Measurements from ENCODE around the gene SLX9.

DNA sequence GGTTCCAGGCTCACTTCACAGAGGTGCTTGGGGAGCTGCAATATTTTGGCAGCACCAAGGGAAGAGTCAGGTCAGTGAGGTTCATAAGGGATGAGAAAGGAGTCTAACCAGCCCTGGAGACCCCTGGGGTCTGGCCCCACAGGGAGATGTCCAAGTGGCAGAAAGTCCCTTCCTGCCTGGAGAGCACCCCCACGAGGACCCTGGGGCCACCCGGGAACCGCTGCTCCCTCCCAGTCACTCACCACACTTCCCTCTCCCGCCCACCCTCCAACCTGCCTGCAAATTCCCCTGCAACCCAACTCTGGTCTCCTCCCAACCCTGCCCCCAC is 12.6 kb upstream of the SLX9 start:
- TF ChIP-seq CTCF (IDR thresholded peaks at IDR 0.05; ENCODE audit: insufficient read depth, low read length) (no peak), GABPA (IDR thresholded peaks at IDR 0.05; ENCODE audit: low read depth) (no peak), POLR2AphosphoS5 (IDR thresholded peaks at IDR 0.05; ENCODE audit: low read depth) (no peak), SPI1 (IDR thresholded peaks at IDR 0.05; ENCODE audit: borderline replicate concordance, low read depth) (no peak)
- TF ChIP-seq, protein P1, sequence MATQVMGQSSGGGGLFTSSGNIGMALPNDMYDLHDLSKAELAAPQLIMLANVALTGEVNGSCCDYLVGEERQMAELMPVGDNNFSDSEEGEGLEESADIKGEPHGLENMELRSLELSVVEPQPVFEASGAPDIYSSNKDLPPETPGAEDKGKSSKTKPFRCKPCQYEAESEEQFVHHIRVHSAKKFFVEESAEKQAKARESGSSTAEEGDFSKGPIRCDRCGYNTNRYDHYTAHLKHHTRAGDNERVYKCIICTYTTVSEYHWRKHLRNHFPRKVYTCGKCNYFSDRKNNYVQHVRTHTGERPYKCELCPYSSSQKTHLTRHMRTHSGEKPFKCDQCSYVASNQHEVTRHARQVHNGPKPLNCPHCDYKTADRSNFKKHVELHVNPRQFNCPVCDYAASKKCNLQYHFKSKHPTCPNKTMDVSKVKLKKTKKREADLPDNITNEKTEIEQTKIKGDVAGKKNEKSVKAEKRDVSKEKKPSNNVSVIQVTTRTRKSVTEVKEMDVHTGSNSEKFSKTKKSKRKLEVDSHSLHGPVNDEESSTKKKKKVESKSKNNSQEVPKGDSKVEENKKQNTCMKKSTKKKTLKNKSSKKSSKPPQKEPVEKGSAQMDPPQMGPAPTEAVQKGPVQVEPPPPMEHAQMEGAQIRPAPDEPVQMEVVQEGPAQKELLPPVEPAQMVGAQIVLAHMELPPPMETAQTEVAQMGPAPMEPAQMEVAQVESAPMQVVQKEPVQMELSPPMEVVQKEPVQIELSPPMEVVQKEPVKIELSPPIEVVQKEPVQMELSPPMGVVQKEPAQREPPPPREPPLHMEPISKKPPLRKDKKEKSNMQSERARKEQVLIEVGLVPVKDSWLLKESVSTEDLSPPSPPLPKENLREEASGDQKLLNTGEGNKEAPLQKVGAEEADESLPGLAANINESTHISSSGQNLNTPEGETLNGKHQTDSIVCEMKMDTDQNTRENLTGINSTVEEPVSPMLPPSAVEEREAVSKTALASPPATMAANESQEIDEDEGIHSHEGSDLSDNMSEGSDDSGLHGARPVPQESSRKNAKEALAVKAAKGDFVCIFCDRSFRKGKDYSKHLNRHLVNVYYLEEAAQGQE (IDR thresholded peaks at IDR 0.05; ENCODE audit: insufficient replicate concordance, low read depth) = no peak

Measured in HL-60 (cell line).